ENCODE data around the gene MED23.

MED23 gene, protein sequence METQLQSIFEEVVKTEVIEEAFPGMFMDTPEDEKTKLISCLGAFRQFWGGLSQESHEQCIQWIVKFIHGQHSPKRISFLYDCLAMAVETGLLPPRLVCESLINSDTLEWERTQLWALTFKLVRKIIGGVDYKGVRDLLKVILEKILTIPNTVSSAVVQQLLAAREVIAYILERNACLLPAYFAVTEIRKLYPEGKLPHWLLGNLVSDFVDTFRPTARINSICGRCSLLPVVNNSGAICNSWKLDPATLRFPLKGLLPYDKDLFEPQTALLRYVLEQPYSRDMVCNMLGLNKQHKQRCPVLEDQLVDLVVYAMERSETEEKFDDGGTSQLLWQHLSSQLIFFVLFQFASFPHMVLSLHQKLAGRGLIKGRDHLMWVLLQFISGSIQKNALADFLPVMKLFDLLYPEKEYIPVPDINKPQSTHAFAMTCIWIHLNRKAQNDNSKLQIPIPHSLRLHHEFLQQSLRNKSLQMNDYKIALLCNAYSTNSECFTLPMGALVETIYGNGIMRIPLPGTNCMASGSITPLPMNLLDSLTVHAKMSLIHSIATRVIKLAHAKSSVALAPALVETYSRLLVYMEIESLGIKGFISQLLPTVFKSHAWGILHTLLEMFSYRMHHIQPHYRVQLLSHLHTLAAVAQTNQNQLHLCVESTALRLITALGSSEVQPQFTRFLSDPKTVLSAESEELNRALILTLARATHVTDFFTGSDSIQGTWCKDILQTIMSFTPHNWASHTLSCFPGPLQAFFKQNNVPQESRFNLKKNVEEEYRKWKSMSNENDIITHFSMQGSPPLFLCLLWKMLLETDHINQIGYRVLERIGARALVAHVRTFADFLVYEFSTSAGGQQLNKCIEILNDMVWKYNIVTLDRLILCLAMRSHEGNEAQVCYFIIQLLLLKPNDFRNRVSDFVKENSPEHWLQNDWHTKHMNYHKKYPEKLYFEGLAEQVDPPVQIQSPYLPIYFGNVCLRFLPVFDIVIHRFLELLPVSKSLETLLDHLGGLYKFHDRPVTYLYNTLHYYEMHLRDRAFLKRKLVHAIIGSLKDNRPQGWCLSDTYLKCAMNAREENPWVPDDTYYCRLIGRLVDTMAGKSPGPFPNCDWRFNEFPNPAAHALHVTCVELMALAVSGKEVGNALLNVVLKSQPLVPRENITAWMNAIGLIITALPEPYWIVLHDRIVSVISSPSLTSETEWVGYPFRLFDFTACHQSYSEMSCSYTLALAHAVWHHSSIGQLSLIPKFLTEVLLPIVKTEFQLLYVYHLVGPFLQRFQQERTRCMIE (N-terminal part only)

DNA sequence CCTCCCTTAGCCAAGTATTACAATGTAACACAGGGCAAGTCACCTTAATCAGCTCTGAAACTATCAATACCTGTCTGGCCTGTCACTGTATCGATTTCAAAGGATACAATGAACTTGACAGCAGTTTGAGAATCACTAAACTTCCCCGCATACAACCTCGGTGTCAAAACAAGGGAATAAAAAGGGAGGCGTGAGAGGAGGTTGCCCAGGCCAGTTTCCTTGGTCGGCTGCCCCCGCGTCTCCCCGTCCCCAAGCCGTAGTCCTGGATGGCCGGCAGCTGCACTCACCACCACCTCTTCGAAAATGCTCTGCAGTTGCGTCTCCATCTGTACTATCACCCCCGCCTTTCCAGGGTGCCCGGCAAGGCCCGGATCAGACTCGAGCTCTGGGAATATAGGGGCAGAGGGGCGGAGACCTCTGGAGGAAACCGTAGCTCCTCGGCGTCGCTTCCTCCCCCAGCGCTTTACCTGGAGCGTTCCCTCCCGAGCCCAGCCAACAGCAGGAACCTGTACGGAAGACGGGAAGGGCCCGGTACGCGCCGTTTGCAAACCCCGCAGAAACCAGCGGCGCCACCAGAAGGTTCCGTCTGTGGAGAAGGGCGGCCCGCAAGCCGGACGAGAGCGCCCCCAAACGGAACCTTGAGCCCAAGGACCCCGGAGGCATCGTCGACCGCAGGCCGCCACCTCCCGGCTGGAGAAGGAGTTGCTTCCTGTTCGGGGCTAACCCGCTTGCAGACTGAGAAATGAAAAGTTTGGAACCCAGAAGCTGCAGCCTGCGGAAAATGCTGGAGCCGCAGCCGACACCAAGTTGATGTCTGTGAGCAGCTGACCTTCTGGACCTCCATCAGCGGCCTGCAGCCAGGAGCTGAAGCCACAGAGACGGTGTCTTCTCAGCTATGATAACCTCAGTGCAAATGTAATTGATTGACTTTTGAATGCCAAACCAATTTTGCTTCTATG is at the start of gene MED23:
MED23 (minus strand) TSS at position 519 of the 959 bp plus-strand sequence; CDS start at position 326, 193 bp downstream.
- peak; percentile 98 for DNase-seq (ENCODE audit: low read depth, low spot score)

GRCh38 chr6:131673184-131673583 is 45.1 kb upstream of the MED23 start:
- no peak for DNase-seq (ENCODE audit: low read depth, low spot score)

DNA sequence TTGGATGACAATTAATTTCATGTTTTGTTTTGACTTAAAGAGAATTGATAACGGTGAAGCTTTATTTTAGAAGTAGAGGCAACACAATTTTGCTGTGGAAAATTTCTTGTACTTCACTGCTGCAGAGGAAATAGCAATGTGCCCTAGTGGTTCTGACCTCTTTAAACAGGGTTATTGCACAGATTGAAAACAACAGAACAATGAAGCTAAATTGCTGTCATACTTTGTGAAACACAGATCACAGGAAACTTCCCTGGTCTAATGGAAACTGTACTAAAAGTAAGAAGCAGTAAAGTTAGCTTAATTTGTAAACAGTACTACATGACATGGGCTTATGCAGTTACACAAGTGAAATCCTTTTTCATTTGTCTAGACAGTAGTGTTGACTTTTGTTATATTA is 41.8 kb upstream of the MED23 start:
- peak; percentile 3 for DNase-seq (ENCODE audit: low read depth, low spot score)

GRCh38 chr6:131663578-131664165 is 35.6 kb upstream of the MED23 start:
- no peak for DNase-seq (ENCODE audit: low read depth, low spot score)

- DNase-seq (ENCODE audit: low read depth, low spot score): no peak
Observed at GRCh38 chr6:131660195-131660594, 32.2 kb upstream of the MED23 start.

DNA sequence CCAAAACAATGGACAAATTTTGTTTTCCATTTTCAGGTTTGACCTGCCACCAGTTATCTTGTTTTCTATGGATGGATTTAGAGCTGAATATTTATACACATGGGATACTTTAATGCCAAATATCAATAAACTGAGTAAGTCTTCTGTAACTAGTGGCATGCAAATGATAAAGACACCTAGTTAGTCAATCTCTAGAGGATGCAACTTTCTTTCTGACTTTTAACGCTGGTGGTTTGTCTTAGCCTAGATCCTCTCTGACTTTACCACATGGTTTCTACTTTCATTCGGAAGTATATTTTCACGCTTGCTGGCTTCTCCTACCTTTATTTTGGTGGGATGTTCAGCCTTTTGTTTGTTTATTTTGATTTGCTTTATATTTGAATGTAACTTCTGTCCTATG is 30.2 kb upstream of the MED23 start:
- DNase-seq (ENCODE audit: low read depth, low spot score): no peak

DNA sequence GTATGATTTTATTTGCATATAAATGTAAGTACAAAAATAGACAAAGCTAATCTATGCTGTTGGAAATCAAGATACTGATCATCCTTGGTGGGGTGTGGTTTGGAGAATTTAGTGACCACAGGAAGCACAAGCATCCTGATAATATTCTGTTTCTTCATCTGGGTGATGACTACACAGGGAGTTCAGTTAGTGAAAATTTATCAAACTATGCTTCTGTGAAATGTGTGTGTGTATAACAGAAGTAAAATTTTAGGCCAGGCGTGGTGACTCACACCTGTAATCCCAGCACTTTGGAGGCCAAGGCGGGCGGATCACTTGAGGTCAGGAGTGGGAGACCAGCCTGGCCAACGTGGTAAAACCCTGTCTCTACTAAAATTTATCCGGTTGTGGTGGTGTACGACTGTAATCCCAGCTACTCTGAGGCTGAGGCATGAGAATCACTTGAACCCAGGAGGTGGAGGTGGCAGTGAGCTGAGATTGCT is 29.6 kb upstream of the MED23 start:
- peak; percentile 28 for DNase-seq (ENCODE audit: low read depth, low spot score)

- no peak for DNase-seq (ENCODE audit: low read depth, low spot score)
Observed at GRCh38 chr6:131657222-131657621, 29.2 kb upstream of the MED23 start.

- no peak for DNase-seq (ENCODE audit: low read depth, low spot score)
Observed at GRCh38 chr6:131656667-131657066, 28.6 kb upstream of the MED23 start.

DNA sequence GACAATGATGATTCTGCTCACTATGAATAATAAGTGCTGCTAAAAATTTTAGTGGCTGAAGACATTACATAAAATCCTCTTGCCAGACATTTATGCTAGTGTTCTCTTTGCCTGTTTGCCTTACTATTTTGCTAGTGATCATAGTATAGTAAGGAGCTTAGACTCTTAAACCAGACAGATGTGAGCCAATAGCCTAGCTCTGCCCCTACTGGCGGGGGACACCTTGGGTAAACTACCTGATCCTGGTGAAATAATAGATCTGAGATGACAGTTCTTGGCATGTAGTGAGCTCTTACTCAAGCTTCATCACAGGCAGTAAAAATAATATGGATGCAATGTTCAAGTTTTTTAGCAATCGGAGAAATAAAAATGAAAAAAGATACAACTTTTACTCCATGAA is 27.9 kb upstream of the MED23 start:
- DNase-seq (ENCODE audit: low read depth, low spot score): no peak

DNA sequence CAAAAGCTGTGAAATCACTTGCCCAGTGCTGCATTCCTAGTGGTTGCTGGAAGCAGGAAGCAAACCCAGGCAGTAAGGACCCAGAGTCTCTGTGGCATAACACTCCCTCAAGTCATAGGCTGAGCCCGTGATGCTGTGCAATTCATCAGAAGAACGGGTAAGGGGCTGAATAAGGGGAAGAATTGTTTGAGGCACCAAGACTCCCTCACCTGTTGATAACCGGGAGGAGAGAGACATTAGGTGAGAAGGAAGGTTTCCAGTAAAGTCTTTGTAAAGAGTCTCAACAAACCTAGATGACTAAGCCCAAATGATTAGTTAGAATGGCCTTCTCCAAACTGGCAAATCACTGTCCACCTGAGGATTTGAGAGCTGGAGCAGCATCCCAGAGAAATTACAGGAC is 27.3 kb upstream of the MED23 start:
- no peak for DNase-seq (ENCODE audit: low read depth, low spot score)

DNA sequence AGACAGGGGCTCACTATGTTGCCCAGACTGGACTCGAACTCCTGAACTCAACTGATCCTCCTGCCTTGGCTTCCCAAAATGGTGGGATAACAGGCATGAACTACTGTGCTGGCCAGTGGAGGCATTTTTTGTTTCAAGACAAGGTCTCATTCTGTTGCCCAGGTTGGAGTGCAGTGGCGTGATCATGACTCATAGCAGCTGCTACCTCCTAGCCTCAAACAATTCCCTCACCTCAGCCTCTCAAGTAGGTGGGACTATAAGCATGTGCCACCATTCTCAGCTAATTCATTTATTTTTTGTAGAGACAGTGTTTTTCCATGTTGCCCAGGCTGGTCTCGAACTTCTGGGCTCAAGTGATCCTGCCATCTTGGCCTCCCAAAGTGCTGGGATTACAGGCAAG is 26.3 kb upstream of the MED23 start:
- no peak for DNase-seq (ENCODE audit: low read depth, low spot score)

- DNase-seq (ENCODE audit: low read depth, low spot score): no peak
Observed at GRCh38 chr6:131652472-131652871, 24.4 kb upstream of the MED23 start.

GRCh38 chr6:131651782-131652181 is 23.7 kb upstream of the MED23 start:
- DNase-seq (ENCODE audit: low read depth, low spot score): no peak

- no peak for DNase-seq (ENCODE audit: low read depth, low spot score)
Observed at GRCh38 chr6:131646249-131646670, 18.2 kb upstream of the MED23 start.

GRCh38 chr6:131645846-131646245 is 17.8 kb upstream of the MED23 start:
- DNase-seq (ENCODE audit: low read depth, low spot score): no peak

GRCh38 chr6:131644921-131645320 is 16.9 kb upstream of the MED23 start:
- no peak for DNase-seq (ENCODE audit: low read depth, low spot score)

GRCh38 chr6:131643855-131644460 is 15.9 kb upstream of the MED23 start:
- no peak for DNase-seq (ENCODE audit: low read depth, low spot score)

GRCh38 chr6:131642987-131643611 is 15.1 kb upstream of the MED23 start:
- peak; percentile 40 for DNase-seq (ENCODE audit: low read depth, low spot score)
